SK-N-MC (cell line): ENCODE results near the gene EPS15.

Source experiments
- EZH2 ChIP-seq: fragments of 200-600 bp; sonication (generic); IDR thresholded peaks from one replicate; pipeline ENCODE4 v1.6.1; 2017; ENCODE audit warnings: antibody characterized with exemption
- POLR2AphosphoS5 ChIP-seq: IDR thresholded peaks from 2 replicates; pipeline ENCODE4 v1.6.1; 2012; ENCODE audit warnings: mild to moderate bottlenecking, low read depth, low read length, borderline replicate concordance

GRCh38 chr1:51491166-51491981 is 27.7 kb downstream of the EPS15 start:
- TF ChIP-seq POLR2AphosphoS5 (no peak), EZH2 (no peak)
